AG04450 (cell line): ENCODE results near the gene NCS1. TPM values are rescaled to one million over a fixed set of nuclear protein-coding genes. Genes with fewer than 3 reads are reported as not detected.

Experiments
- CTCF ChIA-PET: fragments of 300-600, 350-600 bp; formaldehyde crosslinking; extraction: SDS; loops from one replicate; lab custom pipeline; 2022; ENCODE audit warnings: antibody characterized with exemption, inconsistent platforms; lab: Charles Lee
- POLR2A ChIA-PET: fragments of 350-600 bp; formaldehyde crosslinking; extraction: SDS; loops from one replicate; lab custom pipeline; 2021; ENCODE audit warnings: antibody characterized with exemption, inconsistent platforms; lab: Yijun Ruan, JAX
- DNase-seq: peaks from one replicate; pipeline ENCODE4 v3.0.0-alpha.2; 2011; ENCODE audit warnings: low read depth, low spot score
- H3K27ac ChIP-seq: one replicate; pipeline ENCODE4 v1.5.1; 2012; ENCODE audit warnings: low read depth, low read length, control low read depth
- H3K27me3 ChIP-seq: one replicate; pipeline ENCODE4 v1.6.0; 2012; ENCODE audit warnings: low read length; ENCODE audit not compliant: control insufficient read depth, insufficient read depth
- H3K4me3 ChIP-seq: 2 replicates; pipeline ENCODE4 v1.5.1; 2011; ENCODE audit warnings: mild to moderate bottlenecking, low read depth, low read length, control low read depth
- H3K9me3 ChIP-seq: 2 replicates; pipeline ENCODE4 v1.5.1; 2012; ENCODE audit warnings: low read length; ENCODE audit not compliant: control insufficient read depth, insufficient read depth
- polyA plus RNA-seq: library from polyadenylated mRNA; depleted of rRNA; stranded (reverse); fragments of >200 nt; gene quantifications from 2 replicates; pipeline ENCODE4 v1.2.3, GENCODE V29; 2011
- TF ChIP-seq, protein P1 (sequence below): IDR thresholded peaks from 2 replicates; pipeline ENCODE4 v1.5.1; 2011; ENCODE audit warnings: low read depth, low read length, control low read depth, inconsistent platforms

Gene NCS1
- polyA plus RNA-seq, 1 experiment: 68.3 TPM

DNA sequence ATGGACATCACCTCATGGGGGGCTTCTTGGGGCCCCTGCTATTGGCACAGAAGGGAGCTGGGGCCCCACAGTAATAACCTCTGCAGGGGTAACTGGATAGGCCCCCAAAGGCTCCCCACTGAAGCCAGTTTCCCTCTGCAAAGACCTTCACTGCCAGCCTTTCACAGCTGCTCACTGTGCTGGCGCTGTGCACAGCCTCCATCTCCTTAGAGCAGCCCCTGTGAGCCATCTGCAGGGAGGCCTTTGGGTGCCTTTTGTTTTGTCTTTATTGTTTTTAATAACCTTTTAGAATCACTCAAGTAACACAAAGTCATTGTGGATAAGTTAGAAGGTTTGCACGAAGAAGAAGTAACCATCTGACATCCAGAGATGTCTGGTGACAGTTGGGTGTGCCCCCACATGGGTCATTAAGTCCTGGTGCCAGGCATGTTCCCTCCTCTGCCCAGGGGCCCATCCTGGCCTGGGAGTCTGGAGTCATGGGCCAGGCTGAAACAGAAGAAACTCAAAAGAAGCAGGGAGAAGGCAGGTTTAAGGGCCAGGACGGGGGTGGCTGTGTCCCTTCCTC lies 42.7 kb downstream of the NCS1 start:
- Histone ChIP-seq H3K4me3 (no peak overlapping the region), H3K9me3 (no peaks in the 10 kb centered on the region; the same call in 1 of the 2 replicates), H3K27me3 (no peaks in the 10 kb centered on the region), H3K27ac (peak overlapping the region; percentile 31)
- no peak for DNase-seq
- POLR2A ChIA-PET: interaction anchor here (1.1 kb wide), 1 partner anchor 29 kb away, joined by 3 read pairs; no protein-coding TSS in a partner anchor
- CTCF ChIA-PET: no interaction called here
- TF ChIP-seq, protein P1, sequence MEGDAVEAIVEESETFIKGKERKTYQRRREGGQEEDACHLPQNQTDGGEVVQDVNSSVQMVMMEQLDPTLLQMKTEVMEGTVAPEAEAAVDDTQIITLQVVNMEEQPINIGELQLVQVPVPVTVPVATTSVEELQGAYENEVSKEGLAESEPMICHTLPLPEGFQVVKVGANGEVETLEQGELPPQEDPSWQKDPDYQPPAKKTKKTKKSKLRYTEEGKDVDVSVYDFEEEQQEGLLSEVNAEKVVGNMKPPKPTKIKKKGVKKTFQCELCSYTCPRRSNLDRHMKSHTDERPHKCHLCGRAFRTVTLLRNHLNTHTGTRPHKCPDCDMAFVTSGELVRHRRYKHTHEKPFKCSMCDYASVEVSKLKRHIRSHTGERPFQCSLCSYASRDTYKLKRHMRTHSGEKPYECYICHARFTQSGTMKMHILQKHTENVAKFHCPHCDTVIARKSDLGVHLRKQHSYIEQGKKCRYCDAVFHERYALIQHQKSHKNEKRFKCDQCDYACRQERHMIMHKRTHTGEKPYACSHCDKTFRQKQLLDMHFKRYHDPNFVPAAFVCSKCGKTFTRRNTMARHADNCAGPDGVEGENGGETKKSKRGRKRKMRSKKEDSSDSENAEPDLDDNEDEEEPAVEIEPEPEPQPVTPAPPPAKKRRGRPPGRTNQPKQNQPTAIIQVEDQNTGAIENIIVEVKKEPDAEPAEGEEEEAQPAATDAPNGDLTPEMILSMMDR: no peak

DNA sequence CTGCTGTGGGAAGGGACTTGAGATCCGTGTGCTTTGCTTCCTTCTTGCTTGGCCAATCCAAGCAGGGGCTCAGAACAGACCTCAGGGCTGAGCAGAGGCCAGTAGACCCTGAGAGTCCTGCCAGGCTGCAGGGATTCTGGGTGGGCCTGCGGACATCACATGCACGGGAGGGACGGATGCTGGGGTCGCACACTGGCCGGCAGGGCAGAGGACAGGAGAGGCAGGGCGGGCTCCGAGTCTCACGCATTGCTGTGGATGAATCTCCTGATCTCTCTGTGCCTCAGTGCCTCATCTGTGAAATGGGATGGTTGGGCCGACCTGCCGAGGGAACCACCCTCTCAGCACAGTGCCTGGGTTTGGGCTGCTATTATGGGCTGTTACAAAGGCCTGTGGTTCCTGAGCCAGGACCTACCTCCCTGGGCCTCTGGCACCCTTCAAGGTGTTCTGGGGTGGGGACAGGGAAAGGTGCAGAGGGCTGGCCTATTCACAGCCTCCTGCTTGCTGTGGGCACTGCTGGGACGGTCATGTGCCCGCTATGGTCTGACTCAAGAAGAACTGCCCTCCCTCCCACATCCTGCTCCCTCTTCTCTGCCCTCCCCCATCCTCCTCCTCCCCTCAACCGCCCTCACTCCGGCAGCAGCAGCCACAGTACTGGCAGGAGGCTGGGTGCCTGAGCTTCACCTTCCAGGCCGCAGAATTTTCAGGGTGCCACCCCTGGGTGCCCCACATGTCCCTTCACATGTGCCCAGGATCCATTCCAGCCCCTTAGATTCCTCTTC lies 43.3 kb downstream of the NCS1 start:
- ChIA-PET CTCF (no interaction called here), POLR2A (no interaction called here)
- no peak overlapping the region for H3K4me3 ChIP-seq
- H3K27ac ChIP-seq: peak overlapping the region; percentile 31
- H3K27me3 ChIP-seq: no peaks in the 10 kb centered on the region
- DNase-seq: no peak
- no peaks in the 10 kb centered on the region; the same call in 1 of the 2 replicates for H3K9me3 ChIP-seq
- TF ChIP-seq, protein P1: no peak

DNA sequence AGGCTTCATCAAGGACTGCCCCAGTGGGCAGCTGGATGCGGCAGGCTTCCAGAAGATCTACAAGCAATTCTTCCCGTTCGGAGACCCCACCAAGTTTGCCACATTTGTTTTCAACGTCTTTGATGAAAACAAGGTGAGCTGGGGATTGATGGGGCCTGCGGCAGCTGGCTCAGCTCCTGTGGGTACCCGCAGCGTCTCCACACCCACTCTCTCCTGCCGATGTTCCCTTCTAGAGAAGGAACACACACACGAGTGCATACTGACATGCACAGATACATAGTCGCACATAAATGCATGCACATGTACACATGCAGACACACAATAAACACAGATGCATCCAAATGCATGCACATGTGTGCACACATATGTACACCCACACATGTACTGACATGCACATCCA lies 45.6 kb downstream of the NCS1 start:
- CTCF ChIA-PET: no interaction called here
- H3K9me3 ChIP-seq: no peaks in the 10 kb centered on the region; the same call in 1 of the 2 replicates
- no peak for DNase-seq

DNA sequence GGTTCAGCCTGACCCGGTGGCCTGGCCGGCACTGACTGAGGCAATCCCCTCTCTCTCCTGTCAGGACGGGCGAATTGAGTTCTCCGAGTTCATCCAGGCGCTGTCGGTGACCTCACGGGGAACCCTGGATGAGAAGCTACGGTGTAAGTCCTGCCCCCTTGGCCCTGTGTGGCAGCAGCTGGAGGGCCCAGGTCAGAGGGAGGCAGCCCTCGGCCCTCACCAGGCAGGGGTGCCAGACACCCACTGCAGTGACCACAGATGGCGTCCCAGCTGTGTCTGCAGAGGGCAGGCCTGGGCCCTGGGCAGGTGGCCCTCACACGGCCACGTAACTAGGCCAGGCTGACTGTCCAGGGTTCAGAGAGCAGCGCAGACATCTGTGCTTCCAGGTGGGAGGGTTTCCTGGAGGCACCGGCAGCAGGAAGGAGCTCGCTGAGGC lies 47.5 kb downstream of the NCS1 start:
- ChIA-PET POLR2A (interaction anchor here (0.5 to 1.2 kb wide), 3 partner anchors 10 to 341 kb away, joined by 3 to 4 read pairs (median 4); no protein-coding TSS in a partner anchor), CTCF (interaction anchor here (0.7 kb wide), 2 partner anchors 11 to 112 kb away, joined by 3 to 4 read pairs; no protein-coding TSS in a partner anchor)
- Histone ChIP-seq H3K4me3 (no peak overlapping the region), H3K27ac (no peak overlapping the region), H3K9me3 (no peaks in the 10 kb centered on the region; the same call in 1 of the 2 replicates), H3K27me3 (no peaks in the 10 kb centered on the region)
- TF ChIP-seq, protein P1: no peak
- no peak for DNase-seq

More for the DNA sequence above, 45.6 kb downstream of the NCS1 start:
- TF ChIP-seq, protein P1: no peak
- POLR2A ChIA-PET: no interaction called here
- Histone ChIP-seq H3K27ac (no peak overlapping the region), H3K4me3 (no peak overlapping the region), H3K27me3 (no peaks in the 10 kb centered on the region)

DNA sequence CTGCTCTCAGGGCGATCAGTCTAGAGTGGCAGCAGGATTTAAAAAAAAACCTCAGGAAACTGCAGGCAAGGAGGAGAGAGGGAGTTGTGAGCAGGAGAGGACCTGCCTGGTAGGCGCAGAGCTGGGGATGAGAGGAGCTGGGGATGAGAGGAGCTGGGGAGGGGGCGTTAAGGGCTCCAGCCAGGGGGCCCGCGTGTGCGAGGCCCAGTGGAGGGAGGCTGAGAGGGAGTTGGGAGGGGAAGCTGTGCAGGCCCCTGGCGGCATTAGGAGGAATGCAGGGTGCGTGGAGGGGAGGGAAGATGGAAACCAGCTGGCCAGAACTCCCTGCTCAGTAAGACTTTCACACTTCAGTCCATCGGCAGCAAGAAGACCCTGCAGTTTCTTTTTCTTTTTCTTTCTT lies 48.1 kb downstream of the NCS1 start:
- Histone ChIP-seq H3K9me3 (peaks cover under 1% of the 10 kb centered on the region; the same call in 1 of the 2 replicates), H3K27ac (peak overlapping the region; percentile 47), H3K27me3 (no peaks in the 10 kb centered on the region), H3K4me3 (no peak overlapping the region)
- TF ChIP-seq, protein P1: peak; percentile 61
- ChIA-PET CTCF (interaction anchor here (0.6 to 1.8 kb wide), 10 partner anchors 9 to 660 kb away, joined by 3 to 11 read pairs (median 4); no protein-coding TSS in a partner anchor), POLR2A (interaction anchor here (0.5 to 1.2 kb wide), 6 partner anchors 10 to 340 kb away, joined by 3 to 4 read pairs (median 4); no protein-coding TSS in a partner anchor)
- peak; percentile 46 for DNase-seq
